22Rv1 (cell line): ENCODE measurements around the gene MAP3K3.

ENCODE experiments used
- ZFX ChIP-seq: fragments of 450-650 bp; IDR thresholded peaks from 2 replicates; pipeline ENCODE4 v1.6.1; 2017; ENCODE audit warnings: antibody characterized with exemption, borderline replicate concordance
- TF ChIP-seq, protein P1 (sequence below): fragments of 450-650 bp; IDR thresholded peaks from 2 replicates; pipeline ENCODE4 v1.5.1; 2017; ENCODE audit warnings: mild to moderate bottlenecking

DNA sequence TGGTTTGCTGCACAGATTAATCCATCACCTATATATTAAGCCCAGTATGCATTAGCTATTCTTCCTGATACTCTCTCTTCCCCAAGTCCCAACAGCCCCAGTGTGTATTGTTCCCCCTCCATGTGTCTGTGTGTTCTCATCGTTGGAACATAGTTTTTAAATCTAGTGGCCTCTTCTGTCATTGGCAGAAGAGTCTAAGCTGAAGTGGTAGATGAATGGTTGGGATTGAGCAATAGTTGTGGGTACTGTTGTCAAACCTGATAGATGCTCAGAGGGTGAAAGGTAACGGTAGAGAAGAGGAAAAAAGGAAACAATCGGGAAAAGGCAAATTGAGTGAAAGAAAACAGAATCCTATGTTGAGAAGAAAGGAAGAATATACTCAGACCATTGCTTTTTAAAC lies 29.9 kb downstream of the MAP3K3 start:
- TF ChIP-seq, protein P1, sequence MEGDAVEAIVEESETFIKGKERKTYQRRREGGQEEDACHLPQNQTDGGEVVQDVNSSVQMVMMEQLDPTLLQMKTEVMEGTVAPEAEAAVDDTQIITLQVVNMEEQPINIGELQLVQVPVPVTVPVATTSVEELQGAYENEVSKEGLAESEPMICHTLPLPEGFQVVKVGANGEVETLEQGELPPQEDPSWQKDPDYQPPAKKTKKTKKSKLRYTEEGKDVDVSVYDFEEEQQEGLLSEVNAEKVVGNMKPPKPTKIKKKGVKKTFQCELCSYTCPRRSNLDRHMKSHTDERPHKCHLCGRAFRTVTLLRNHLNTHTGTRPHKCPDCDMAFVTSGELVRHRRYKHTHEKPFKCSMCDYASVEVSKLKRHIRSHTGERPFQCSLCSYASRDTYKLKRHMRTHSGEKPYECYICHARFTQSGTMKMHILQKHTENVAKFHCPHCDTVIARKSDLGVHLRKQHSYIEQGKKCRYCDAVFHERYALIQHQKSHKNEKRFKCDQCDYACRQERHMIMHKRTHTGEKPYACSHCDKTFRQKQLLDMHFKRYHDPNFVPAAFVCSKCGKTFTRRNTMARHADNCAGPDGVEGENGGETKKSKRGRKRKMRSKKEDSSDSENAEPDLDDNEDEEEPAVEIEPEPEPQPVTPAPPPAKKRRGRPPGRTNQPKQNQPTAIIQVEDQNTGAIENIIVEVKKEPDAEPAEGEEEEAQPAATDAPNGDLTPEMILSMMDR = no peak
- no peak for TF ChIP-seq ZFX
